Stomach (tissue), 9 donors: Measurements from ENCODE around the gene MCRIP2. TPM values are rescaled to one million over a fixed set of nuclear protein-coding genes. Genes with fewer than 3 reads are reported as not detected.

Experiments used
- DNase-seq, 2 donors: peaks; one replicate each; pipeline versions ENCODE4 v3.0.0 to v3.0.0-alpha.2; 2013 to 2019
- H3K27ac ChIP-seq, 5 donors: fragments of 200-600 bp in 4 of 5; sonication (generic) in 4 of 5; one replicate each; pipeline ENCODE4 v1.5.1; 2013 to 2019; ENCODE audit warnings: mild to moderate bottlenecking in 1 of 5, moderate library complexity in 1 of 5
- H3K27me3 ChIP-seq, 3 donors: fragments of 200-600 bp; sonication (generic); one replicate each; pipeline ENCODE4 v1.5.1; 2017 to 2019; ENCODE audit warnings: mixed run types in 1 of 3
- H3K36me3 ChIP-seq, 4 donors: fragments of 200-600 bp; sonication (generic); 1 replicate in 3 of 4; 2 replicates in 1 of 4; pipeline ENCODE4 v1.5.1; 2016 to 2019
- H3K4me1 ChIP-seq, 4 donors: fragments of 200-600 bp; sonication (generic); one replicate each; pipeline ENCODE4 v1.5.1; 2016 to 2019
- H3K4me3 ChIP-seq, 4 donors: fragments of 200-600 bp; sonication (generic) in 3 of 4; one replicate each; pipeline ENCODE4 v1.5.1; 2016 to 2019; ENCODE audit warnings: mild to moderate bottlenecking in 1 of 4
- H3K9me3 ChIP-seq, 4 donors: fragments of 200-600 bp; sonication (generic); one replicate each; pipeline ENCODE4 v1.5.1; 2016 to 2019
- EP300 ChIP-seq: sonication (generic); formaldehyde crosslinking; IDR thresholded peaks from one replicate; pipeline ENCODE4 v1.6.1; 2017; ENCODE audit warnings: antibody characterized with exemption
- POLR2A ChIP-seq, 4 donors: fragments of 450-650 bp; IDR thresholded peaks; one replicate each; pipeline ENCODE4 v1.6.1; 2016; ENCODE audit warnings: antibody characterized with exemption in 4 of 4, control low read depth in 2 of 4, mild to moderate bottlenecking in 1 of 4, moderate library complexity in 1 of 4
- POLR2AphosphoS5 ChIP-seq, 3 donors: sonication (generic); formaldehyde crosslinking; IDR thresholded peaks; one replicate each; pipeline ENCODE4 v1.6.1; 2016; ENCODE audit warnings: antibody characterized with exemption in 3 of 3
- WGBS, 5 donors: extraction: QIAGEN DNeasy Blood & Tissue Kit in 3 of 5; methylation state at CpG; one replicate each; pipeline versions ENCODE4 v1.1.5 to v1.1.7; 2013 to 2018; 5-methylcytosine and 5-hydroxymethylcytosine counted together
- intact Hi-C: fragments of 100-400 bp; cut with DNase I; formaldehyde crosslinking; loops from one replicate; pipeline ENCODE4 v1.15.1; 2023; ENCODE audit warnings: low total_unique reads
- polyA plus RNA-seq, 3 donors: library from polyadenylated mRNA; stranded (reverse); fragments of 200-250 nt; gene quantifications; one replicate each; pipeline ENCODE4 v1.2.3, GENCODE V29; 2013
- total RNA-seq, 5 donors: library from RNA; depleted of rRNA; stranded (reverse); fragments of >200 nt; gene quantifications; one replicate each; pipeline versions ENCODE4 v1.1.0 to v1.2.3, GENCODE V29; 2014 to 2016
- TF ChIP-seq, protein P1 (sequence below), 7 experiments: fragments of 450-650 bp in 4 of 7; fragments of 200-600 bp in 3 of 7; sonication (generic) in 3 of 7; IDR thresholded peaks; one replicate each; pipeline ENCODE4 v1.5.1; 2016 to 2019; ENCODE audit warnings: antibody characterized with exemption in 7 of 7, control low read depth in 2 of 7, mild to moderate bottlenecking in 1 of 7
- donor health status: healthy with polysubstance abuse.
- donor health status: Bipolar disorder and iron deficiency.
- donor health status: healthy.

The MCRIP2 gene
- total and polyA plus RNA-seq, 8 donors, result 14.0 to 440 (median 89.5) TPM

DNA sequence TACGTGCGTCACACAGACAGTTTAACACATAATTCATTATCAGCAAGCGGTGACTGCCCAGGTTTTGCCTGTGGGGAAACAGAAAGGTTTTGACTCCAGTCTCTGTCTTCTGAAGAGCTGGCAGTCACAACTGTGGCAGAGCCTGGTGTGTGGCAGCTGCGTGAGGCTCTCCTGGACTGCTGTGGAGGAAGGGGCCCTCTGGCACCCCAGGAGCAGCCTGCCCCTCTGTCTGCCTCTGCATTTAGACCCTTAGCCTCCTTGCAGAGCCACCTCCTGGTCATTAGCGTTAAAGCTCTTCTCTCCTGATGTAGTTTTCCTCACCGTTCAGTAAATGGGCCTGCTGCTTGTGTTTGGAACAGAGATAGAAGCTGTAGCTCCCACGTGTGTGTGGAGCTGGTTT, 40.8 kb upstream of the MCRIP2 start:
- peaks cover 8 to 42% (median 33%) of the 10 kb centered on the region in 4 donors for H3K36me3 ChIP-seq
- intact Hi-C loops, result no loop called here
- TF ChIP-seq, protein P1, sequence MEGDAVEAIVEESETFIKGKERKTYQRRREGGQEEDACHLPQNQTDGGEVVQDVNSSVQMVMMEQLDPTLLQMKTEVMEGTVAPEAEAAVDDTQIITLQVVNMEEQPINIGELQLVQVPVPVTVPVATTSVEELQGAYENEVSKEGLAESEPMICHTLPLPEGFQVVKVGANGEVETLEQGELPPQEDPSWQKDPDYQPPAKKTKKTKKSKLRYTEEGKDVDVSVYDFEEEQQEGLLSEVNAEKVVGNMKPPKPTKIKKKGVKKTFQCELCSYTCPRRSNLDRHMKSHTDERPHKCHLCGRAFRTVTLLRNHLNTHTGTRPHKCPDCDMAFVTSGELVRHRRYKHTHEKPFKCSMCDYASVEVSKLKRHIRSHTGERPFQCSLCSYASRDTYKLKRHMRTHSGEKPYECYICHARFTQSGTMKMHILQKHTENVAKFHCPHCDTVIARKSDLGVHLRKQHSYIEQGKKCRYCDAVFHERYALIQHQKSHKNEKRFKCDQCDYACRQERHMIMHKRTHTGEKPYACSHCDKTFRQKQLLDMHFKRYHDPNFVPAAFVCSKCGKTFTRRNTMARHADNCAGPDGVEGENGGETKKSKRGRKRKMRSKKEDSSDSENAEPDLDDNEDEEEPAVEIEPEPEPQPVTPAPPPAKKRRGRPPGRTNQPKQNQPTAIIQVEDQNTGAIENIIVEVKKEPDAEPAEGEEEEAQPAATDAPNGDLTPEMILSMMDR (IDR thresholded peaks at IDR 0.05), result no peak
- TF ChIP-seq POLR2AphosphoS5 (IDR thresholded peaks at IDR 0.05) (no peak), POLR2A (IDR thresholded peaks at IDR 0.05) (no peak), EP300 (no peak)
- no peaks in the 10 kb centered on the region for H3K27me3 ChIP-seq
- 40 to 55% (median 50%) methylated on average over 7 of the region's 7 CpGs for WGBS, 5 donors
- peaks cover 0 to 5% (median 0%) of the 10 kb centered on the region in 4 donors for H3K9me3 ChIP-seq
- H3K4me3 ChIP-seq, result no peak overlapping the region
- no peak for DNase-seq
- peaks cover 0 to 13% (median 9%) of the 10 kb centered on the region in 4 donors for H3K4me1 ChIP-seq
- no peak overlapping the region for H3K27ac ChIP-seq

DNA sequence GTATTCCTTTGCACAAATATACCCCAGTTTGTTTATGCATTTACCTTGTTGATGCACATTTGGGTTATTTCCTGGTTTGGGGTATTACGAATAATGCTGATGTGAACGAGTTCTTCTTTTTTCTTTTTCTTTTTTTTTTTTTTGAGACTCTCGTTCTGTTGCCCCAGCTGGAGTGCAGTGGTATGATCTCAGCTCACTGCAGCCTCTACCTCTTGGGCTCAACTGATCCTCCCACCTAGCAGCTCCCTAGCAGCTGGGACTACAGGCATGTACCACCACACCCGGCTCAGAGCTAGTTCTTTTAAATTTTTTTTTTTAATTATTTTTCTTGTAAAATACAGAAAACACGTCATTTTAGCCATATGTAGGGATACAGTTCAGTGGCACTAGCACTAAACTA, 37.7 kb upstream of the MCRIP2 start:
- 75 to 89% (median 85%) methylated on average over 5 of the region's 5 CpGs for WGBS, 5 donors
- no peak overlapping the region for H3K4me3 ChIP-seq

DNA sequence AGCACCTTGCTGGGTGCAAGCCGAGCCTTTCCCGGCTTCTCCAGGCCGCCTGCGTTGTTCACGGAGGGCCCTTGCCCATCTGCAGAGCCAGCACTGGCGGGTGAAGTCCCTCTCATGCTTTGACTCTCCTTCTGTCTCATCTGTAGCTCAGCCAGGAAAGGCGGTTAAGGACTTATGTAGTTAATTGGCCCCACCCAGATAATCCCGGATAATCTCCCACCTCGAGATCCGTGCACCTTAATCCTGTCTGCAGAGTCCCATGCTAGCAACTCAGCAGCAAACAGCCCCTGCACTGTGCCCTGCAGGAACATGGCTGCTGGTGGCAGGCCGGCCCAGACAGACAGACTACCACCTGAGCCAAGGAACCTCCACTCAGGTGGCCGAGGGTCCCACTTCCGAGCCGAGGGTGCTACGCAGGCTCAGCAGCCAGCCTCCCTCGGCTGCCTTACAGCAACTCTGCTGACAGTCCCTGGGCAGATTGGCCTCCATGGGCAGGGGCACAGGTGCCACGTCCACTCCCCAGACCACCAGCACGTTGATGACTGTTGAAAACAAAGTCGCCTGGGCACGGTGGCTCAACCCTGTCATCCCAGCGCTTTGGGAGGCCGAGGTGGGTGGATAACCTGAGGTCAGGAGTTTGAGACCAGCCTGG, 34.8 kb upstream of the MCRIP2 start:
- H3K27ac ChIP-seq, result no peak overlapping the region
- intact Hi-C loops, result no loop called here
- TF ChIP-seq, protein P1 (IDR thresholded peaks at IDR 0.05), result no peak
- no peak for TF ChIP-seq POLR2AphosphoS5 (IDR thresholded peaks at IDR 0.05)
- TF ChIP-seq POLR2A (IDR thresholded peaks at IDR 0.05), result no peak
- no peak for TF ChIP-seq EP300
- no peak overlapping the region for H3K4me3 ChIP-seq
- no peaks in the 10 kb centered on the region for H3K36me3 ChIP-seq
- no peaks in the 10 kb centered on the region for H3K27me3 ChIP-seq
- 89 to 95% (median 94%) methylated on average over 19 to 22 of the region's 22 CpGs for WGBS, 5 donors
- peaks cover 0 to 5% (median 0%) of the 10 kb centered on the region in 4 donors for H3K9me3 ChIP-seq
- no peak for DNase-seq
- peaks cover 0 to 32% (median 22%) of the 10 kb centered on the region in 4 donors for H3K4me1 ChIP-seq

More for the DNA sequence above, 37.7 kb upstream of the MCRIP2 start:
- no peak for DNase-seq
- no peaks in the 10 kb centered on the region for H3K27me3 ChIP-seq
- intact Hi-C loops, result no loop called here
- no peak overlapping the region for H3K27ac ChIP-seq
- H3K4me1 ChIP-seq, result peaks cover 0 to 14% (median 6%) of the 10 kb centered on the region in 4 donors
- TF ChIP-seq EP300, result no peak
- no peak for TF ChIP-seq POLR2A (IDR thresholded peaks at IDR 0.05)
- no peak for TF ChIP-seq POLR2AphosphoS5 (IDR thresholded peaks at IDR 0.05)
- TF ChIP-seq, protein P1 (IDR thresholded peaks at IDR 0.05), result no peak
- H3K36me3 ChIP-seq, result peaks cover 3 to 21% (median 19%) of the 10 kb centered on the region in 4 donors
- peaks cover 0 to 5% (median 0%) of the 10 kb centered on the region in 4 donors for H3K9me3 ChIP-seq

DNA sequence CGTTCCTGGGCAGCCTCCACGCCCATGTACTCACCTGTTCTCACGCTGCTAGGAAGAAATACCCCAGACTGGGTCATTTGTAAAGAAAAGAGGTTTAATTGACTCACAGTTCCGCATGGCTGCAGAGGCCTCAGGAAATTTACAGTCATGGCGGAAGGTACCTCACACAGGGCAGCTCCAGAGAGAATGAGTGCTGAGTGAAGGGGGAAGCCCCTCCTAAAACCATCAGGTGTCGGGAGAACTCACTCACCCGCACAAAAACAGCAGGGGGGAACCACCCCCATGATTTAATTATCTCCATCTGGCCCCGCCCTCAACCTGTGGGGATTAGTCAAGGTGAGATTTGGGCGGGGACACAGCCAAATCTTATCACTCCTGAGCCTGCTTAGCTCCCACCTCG, 33.6 kb upstream of the MCRIP2 start:
- no peaks in the 10 kb centered on the region for H3K27me3 ChIP-seq
- intact Hi-C loops, result no loop called here
- H3K9me3 ChIP-seq, result peaks cover 0 to 5% (median 0%) of the 10 kb centered on the region in 4 donors
- DNase-seq, result no peak
- H3K4me1 ChIP-seq, result peaks cover 0 to 32% (median 22%) of the 10 kb centered on the region in 4 donors
- no peak overlapping the region for H3K27ac ChIP-seq
- TF ChIP-seq POLR2A (IDR thresholded peaks at IDR 0.05), result no peak
- TF ChIP-seq EP300, result no peak
- TF ChIP-seq, protein P1 (IDR thresholded peaks at IDR 0.05), result no peak
- TF ChIP-seq POLR2AphosphoS5 (IDR thresholded peaks at IDR 0.05), result no peak
- WGBS, 5 donors, result 62 to 66% (median 63%) methylated on average over 10 of the region's 10 CpGs
- no peak overlapping the region for H3K4me3 ChIP-seq
- H3K36me3 ChIP-seq, result no peaks in the 10 kb centered on the region
